CD4-positive, alpha-beta T cell treated with Interleukin-4 for 4 hours (primary cell): ENCODE data around the gene YPEL2.
"Not testable (repeated sequence)": the region's sequence is repeated elsewhere in the genome, so short reads cannot be mapped to it uniquely, and the experiment has no call there.

Experiments
- DNase-seq: peaks from one replicate; pipeline ENCODE4 v3.0.0-alpha.2; 2020

Gene YPEL2

DNA sequence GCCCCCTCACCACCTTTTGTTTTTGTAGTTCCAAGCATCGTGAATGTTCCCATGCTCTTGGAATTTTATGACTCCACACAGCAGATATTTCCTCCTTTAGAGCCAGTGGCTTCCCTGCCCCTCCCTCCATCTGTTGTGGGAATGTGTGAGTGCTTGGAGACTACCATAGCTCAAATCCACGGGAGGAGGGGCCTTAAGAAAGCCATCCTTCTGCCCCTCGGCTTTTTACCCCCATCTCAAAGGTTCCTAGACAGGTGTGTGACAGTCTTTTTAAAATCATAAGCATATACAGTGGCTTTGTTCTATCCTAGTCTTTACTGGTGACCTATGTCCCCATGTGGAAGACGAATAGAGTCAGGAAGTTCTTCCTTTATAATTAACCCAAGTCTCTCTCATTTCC, 47.2 kb downstream of the YPEL2 start:
- no peak for DNase-seq

DNA sequence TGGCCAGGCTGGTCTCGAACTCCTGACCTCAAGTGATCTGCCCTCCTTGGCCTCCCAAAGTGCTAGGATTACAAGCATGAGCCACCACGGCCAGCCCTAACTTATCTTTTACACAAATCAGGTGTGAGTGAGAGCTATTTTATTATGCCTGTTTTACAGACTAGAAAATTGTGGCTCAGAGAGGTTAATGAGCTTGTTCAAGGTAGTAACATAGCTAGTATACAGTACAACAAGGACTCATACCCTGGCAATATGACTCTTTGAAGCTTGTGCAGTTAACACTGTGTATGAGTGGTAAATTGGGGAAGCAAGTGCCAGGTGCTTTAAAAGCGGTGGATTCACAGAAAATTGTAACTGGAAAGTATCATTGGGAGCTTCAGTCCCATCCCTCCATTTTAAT, 49.0 kb downstream of the YPEL2 start:
- DNase-seq, result no peak

DNA sequence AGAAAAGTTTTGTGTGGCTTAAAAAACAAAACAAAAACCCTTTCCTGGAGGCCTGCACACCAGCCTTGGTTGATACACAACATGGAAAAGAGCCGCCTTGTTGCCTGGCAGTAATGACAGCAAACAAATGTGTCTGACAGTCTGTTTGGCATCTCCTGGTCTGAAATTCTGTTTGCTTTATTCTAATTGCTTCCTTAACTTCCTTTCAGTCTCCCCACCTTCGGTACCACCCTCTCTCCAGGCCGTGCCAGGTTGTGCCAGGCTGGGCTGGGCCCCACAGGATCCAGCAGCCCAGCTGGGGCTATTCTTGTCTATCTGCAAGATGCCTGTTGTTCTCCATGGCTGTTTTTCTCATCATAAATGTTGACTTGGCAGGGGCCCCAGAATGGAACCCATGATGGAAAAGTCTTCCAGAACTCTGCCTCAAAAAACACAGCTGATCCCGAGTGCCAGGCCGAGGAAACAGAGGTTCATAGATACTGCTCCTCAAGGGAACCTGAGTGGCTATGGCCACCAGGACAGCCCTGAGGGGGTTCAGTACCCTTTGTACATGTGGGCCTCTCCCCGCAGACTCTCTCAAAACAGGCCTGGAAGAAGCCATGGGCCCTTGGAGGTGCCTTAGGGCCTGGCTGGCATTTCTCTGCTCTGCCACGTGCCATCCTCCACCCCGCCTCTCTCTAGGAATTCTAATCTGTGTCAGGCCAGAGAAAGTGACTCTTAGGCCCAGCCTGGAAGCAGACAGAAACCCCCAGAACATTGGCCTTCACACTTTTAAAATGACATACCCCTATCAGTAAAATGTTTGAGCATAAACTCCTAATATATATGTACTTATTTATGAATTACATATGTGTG, 50.5 kb downstream of the YPEL2 start:
- no peak for DNase-seq

DNA sequence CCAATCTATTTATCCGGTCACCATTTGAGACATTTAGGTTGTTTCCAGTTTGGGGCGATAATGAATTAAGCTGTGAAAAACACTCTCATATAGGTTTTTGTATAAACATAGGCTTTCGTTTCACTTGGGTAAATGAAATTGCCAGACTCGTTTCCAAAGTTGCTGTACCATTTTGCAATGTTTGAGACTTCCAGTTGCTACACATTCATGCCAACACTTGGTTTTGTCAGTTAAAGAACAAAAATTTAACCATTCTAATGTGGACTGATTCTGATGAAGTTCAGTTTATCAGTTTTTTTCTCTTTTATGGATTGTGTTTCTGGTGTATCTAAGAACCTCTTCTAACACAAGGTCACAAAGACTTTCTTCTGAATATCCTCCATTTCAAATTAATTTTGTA, 52.4 kb downstream of the YPEL2 start:
- DNase-seq, result no peak

DNA sequence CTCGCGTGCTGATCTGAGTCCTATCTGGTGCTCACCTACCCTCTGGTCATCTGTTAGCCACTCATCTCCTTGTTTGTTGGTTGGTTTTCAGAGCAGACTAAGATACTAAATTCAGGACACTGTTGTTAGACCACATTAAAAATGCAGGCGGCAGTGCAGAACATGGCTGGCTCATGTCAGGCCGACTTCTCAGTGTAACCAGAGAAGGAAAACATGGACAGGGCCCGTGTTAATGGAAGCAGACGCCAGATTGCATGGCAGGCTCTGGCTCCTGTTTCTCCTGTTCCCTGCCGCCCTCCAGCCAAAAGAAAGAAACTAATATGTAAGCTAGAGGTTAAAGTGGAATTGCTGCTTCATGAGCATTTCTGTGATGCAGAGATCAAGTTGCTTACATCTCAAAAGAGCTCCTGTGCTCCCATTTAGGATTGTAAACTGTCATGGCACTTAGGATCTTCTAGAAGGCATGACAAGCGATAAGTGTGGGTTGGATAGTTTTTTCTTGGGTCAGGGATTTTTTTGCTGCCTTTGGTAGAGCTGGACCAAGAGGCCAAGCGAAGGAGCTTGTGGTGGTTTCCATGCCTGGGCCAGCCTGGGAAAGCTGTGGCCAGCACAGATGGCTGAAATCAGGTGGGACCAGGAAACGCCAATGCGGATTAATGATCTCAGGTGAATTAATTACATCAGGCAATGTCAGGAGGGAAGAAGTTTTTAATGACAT, 56.1 kb downstream of the YPEL2 start:
- DNase-seq, result no peak

DNA sequence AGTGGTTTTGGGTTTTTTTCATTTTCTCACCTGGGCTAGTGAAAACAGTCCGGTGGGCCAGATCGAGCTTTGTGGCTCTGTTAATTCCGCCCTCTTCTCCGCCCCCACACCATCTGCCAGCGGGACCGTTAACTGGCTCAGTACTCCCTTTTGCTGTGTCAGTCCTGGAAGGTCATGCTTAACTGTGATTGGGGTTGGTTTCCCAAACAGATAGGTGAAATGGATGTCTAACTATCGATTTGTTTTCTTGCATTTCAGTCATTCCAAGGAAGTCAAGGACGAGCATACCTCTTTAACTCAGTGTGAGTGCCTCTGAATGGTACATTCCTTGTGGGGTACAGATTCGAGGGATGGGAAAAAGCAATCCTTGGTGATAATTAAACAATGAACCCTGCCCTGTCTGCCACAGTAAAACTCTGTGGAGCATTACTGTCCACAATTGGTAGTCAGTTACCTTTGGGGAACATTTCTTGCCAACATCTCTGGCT, 56.7 kb downstream of the YPEL2 start:
- DNase-seq, result no peak

DNA sequence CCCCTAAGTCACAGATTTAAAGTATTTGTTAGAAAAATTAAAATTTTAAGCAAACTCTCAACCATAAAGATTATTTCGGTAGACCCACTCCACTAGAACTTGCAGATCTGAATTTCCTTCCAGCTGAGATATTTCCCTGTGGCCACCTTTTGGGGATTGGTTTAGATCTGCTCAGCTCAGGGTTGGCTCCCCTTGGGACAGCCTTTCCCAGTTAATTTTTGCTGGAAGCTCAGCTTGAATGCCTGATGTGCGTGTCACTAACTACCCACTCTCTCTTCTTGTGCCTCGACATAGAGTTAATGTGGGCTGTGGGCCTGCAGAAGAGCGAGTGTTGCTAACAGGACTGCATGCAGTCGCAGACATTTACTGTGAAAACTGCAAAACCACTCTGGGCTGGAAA, 57.6 kb downstream of the YPEL2 start:
- no peak for DNase-seq

DNA sequence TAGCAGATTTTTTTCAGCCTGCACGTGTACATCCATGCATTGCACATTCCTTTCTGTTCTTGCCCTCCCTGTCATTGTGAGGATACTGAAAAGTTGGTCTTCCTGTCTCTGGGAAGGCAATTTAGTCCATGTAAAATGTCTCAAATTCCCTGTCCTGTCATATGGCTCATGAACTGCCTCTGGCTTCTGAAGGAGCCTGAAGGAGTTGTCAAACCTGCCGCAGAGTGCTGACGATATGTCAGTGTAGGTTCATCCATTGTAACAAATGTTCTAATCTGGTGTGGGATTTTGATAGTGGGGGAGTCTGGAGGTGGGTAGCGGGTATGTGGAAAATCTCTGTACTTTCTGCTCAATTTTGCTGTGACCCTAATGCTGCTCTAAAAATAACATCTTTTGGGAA, 59.6 kb downstream of the YPEL2 start:
- no peak for DNase-seq

DNA sequence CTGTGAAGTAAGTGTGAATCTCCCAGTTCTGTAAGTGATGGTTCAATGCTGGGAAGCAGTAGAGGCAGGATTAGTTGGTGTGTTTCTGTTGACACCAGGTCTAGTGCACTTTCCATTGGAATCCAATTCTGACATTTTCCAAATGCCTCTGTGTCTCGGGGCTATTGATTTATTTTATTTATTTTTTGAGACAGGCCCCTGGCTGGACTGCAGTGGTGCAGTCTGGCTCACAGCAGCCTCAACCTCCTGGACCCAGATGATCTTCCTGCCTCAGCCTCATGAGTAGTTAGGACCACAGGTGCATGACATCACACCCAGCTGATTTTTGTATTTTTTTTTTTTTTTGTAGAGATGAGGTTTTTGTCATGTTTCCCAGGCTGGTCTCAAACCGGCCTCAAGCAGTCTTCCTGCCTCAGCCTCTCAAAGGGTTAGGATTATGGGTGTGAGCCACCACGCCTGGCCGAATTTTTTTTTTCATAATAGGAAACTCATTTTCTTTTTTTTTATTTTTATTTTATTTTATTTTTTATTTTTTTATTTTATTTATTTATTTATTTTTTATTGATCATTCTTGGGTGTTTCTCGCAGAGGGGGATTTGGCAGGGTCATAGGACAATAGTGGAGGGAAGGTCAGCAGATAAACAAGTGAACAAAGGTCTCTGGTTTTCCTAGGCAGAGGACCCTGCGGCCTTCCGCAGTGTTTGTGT, 61.7 kb downstream of the YPEL2 start:
- DNase-seq, result no peak

DNA sequence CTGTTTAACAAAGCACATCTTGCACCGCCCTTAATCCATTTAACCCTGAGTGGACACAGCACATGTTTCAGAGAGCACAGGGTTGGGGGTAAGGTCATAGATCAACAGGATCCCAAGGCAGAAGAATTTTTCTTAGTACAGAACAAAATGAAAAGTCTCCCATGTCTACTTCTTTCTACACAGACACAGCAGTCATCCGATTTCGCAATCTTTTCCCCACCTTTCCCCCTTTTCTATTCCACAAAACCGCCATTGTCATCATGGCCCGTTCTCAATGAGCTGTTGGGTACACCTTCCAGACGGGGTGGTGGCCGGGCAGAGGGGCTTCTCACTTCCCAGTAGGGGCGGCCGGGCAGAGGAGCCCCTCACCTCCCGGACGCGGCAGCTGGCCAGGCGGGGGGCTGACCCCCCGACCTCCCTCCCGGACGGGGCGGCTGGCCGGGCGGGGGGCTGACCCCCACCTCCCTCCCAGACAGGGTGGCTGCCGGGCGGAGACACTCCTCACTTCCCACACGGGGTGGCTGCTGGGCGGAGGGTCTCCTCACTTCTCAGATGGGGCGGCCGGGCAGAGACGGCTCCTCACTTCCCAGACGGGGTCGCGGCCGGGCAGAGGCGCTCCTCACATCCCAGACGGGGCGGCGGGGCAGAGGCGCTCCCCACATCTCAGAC, 62.4 kb downstream of the YPEL2 start:
- DNase-seq, result not testable (repeated sequence)

DNA sequence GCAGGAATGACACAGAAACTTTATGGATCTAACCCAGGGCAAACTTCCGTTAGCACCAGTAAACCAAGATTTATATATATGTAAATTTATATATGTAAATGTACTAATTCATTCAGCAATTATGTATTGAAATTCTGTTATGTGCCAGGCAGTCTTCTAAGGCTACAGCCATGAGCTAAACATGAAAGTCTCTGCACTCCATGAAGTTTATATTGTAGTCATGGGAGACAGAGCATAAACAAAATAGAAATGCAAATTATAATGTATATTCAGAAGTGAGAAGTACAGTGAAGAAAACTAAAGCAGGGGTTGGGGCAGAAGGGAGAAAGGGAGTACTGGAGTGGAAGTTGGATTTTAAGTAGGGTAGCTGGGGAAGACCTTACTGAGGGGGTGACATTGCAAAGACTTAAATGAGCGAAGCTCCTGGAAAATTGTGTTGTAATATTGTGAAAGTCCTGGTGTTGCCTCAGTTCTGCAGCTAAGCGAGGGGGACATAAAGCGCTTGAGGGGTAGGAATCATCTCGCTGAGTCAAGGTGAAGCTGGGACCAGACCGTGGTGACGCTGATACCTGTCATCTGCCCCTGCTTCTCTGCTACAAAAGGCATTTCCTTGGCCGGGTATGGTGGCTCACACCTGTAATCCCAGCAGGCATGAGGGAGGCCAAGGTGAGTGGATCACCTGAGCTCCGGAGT, 64.8 kb downstream of the YPEL2 start:
- no peak for DNase-seq

DNA sequence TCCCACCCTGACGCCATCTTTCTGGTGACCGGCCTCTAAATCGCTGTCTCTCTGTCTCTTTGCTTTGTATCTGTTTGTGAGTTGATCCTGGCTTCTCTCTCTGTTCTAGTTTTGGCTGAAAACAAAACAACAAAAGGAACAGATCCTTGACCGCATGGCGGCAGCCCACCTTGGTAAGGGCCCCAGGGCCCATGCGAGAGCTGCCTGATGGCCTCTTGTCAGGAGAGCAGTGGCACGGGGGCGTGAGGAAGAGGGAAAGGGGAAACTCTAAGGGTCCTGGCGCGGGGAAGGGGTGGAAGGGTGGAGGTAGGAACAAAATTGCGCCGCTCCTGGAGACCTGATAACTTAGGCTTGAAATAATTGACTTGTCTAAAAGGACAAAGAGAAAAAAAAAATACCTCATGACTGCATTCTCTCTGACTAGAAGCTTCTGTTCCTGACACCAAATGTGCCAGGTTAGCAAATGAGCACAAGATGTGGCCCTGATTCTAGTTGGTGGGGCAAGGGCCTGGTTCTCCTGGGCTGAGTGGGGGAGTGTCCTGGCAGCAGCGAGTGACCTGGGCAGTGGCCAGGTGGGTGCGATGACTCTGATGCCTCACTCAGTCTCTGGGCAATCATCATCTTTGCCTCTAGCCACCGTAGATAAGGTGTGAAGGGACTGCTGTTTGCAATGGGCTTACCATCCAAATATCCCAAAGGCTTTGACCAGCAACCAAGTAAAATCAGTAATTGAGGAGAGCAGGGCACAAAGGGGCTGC, 66.0 kb downstream of the YPEL2 start:
- DNase-seq, result no peak

DNA sequence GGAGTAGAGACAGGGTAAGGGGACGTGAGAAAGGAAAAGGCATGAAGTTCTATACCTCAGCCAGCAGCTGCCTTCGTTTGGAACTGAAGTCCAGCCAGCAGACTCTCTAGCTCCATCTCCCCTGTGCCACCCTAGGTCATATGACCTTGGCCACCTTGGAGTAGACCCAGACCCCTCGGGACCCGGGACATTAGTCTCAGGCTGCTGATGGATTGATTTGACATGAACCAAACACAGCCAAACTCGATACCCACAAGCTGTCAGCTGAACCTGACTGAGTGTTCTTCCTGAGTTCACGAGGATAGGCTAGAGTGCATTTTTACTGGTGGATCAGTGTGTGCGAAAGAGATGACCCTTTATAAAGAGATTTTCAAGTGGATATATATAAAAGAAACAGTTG, 68.5 kb downstream of the YPEL2 start:
- no peak for DNase-seq

DNA sequence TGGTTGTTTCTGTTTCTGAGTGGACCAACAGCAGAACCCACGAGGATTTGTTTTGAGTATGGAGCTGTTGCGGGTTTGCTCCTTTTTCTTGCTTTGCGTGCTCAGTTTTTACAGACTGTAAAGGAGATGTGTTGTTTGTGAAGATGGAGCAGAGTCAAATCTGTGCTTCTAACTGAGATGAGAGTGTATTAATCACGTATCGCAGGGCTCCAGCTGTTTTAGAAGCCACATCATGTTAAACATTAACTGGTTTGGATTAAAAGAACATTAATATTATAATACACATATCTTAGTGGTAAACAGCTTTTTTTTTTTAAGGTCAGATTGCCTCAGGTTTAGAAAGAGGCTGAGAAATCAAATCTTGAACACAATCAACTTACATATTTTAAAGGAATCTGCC, 69.4 kb downstream of the YPEL2 start:
- DNase-seq, result no peak

DNA sequence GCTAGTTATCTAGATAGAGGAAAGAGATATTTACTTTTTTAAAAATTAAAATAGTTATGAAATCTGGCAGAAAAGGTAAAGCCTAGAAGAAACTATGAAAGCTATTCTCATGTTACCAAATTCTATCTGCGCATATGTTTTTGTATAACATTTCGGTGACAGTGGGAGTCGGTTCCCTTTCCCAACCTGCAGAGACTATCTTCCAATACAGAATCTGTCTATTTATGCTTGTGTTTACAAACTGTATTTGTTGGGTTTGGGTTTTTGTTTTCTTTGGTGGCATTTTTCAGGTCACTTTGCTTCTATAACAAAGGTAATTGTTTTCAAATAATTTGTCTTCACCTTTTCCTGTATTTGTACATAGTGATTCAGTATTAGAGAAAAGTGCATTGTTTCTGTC, 69.8 kb downstream of the YPEL2 start:
- DNase-seq, result no peak

DNA sequence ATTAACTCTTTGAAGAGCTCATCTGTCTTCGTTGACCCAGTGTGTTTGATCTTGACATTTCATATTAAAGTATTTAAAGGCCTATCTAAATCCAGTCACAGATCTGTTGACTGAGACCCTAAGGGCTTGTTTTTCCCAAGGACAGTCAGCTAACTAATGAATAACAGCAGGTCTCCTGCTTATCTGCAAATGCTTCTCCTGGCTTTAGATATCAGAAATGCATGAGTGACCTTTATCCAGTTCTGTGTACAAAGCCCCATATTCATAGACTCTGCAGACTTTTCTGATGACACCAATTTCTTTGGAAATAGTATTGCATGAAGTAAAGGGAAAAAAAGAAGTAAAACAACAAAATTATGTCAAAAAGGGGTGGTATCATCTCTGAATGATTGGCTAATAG, 70.3 kb downstream of the YPEL2 start:
- no peak for DNase-seq

DNA sequence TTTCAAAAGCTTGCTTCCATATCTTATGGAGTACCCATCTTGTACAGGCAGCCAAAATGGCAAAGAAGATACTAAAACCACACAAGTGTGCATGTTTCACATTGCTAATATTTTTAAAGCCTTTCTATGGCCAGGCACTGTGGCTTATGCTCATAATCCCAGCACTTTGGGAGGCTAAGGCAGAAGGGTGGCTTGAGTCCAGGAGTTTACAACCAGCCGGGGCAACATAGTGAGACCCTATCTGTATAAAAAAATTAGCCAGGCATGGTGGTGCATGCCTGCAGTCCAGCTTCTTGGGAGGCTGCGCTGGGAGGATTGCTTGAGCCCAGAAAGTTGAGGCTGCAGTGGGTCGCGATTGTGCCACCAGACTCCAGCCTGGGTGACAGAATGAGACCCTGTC, 71.3 kb downstream of the YPEL2 start:
- DNase-seq, result no peak

DNA sequence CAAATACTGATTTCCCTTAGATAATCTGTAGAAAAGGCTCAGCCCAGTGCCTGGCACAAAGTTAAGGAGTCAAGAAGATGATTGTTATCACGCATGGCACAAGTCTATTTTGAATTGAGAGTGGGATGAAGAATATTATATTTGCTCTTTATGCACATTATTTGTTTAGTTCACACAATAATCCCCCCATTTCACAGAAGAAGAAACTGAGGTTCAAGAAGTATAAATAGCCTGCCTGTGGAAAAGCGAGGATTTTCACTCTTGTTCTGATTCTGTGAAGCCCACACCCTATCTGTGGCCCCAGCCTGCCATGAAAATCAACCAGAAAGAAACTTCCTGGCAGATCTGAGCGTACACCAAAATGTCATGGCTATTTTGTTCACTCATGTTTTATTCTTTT, 73.0 kb downstream of the YPEL2 start:
- DNase-seq, result no peak

DNA sequence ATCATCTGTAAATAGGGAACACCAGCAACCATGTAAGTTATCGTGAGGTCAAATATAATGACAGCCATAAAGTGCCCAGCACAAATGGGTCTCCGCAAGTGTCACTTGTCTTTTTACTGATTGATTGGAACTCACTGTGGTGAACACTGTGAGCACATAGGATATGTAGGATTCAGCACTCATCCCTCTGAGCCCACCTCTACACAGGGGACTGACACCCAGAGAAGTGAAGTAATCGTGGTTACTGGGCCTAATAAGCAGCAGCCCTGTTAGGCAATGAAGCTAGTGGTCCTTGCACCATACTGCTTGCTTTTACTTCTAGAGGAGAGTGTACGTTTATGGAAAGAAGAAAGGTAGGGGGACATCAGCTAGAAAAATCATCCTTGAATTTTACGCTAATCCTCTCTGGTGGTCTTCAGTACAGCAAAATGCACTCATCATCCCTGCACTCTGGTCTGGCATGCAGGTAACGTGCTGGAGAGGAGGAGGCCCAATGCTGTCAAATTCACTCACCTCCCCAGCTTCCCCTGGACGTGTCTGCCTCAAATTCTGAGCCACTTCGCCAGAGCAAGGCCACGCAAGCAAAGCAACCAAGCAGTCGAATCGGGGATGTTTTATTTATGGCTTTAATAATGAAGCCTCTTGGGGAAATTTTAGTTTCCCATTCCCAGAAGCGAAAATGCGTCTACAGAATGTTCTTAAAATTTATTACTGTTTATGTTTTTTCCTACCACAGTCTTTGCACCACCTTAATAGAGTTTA, 74.7 kb downstream of the YPEL2 start:
- no peak for DNase-seq

DNA sequence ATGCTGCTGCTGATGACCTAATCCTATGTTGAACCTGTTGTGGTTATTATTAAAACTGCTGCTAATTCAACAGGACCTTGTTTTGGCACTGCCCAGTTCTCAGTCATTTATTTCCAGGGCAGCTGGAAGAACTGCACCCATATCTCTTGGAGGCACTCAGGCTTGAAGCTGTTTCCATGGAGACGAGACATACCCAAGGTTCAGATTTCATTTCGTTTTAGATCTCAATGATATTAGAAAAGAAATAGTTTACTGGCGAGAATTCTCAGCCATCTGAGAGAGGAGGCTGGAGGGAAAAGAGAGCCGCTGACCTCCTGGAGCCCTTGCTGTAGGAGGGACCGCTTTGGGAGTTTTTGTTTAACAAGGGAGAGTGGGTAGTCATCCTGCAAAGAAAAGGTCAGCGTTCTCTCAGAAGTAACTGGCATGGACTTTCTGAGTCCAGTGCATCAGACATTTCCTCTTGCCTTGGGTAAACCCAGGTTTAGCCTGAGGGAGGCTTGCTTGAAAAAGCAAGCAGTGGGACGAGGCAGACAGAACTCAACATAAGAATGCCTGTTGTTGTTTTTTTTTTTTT, 75.4 kb downstream of the YPEL2 start:
- DNase-seq, result no peak
